GM23248 (cell line): ENCODE results near the gene NCOA5.

Experiments used
- EZH2 ChIP-seq: fragments of 200-600 bp; sonication (generic); IDR thresholded peaks from 2 replicates; pipeline ENCODE4 v1.6.1; 2018; ENCODE audit warnings: antibody characterized with exemption, mild to moderate bottlenecking; ENCODE audit not compliant: insufficient read depth, poor library complexity, severe bottlenecking
- EZH2phosphoT487 ChIP-seq: fragments of 200-600 bp; sonication (generic); IDR thresholded peaks from 2 replicates; pipeline ENCODE4 v1.6.1; 2018; ENCODE audit warnings: antibody characterized with exemption, moderate library complexity, mild to moderate bottlenecking, low read depth; ENCODE audit not compliant: insufficient read depth

DNA sequence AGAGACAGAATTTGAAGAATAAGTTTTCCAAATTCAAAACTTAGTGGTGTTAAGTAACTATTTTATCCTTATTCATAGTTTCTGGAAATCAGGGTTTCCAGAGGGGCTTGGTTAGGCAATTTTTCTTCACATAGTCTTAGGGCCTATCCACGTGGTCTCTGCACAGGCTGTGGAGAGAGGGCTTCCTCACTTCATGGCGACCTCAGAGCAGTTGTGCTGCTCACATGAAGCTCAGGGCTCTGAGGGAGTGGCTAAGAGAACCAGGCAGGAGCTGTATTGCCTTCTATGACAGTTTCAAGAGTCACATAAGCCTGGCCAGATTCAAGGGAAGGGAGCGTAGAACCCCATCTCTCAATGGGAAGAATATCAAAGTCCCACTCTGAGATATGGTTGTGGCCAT, 14.5 kb upstream of the NCOA5 start:
- no peak for TF ChIP-seq EZH2
- no peak for TF ChIP-seq EZH2phosphoT487
